ENCODE measurements around the gene CPZ. TPM values are rescaled to one million over a fixed set of nuclear protein-coding genes. Genes with fewer than 3 reads are reported as not detected.

The CPZ gene
- total RNA-seq (under 1 TPM; 0.14 to 0.86 (median 0.23) TPM), polyA plus RNA-seq (under 1 TPM; 0.09 to 0.84 TPM)

GRCh38 chr4:8592366-8593263 is at the start of gene CPZ:
CPZ (plus strand) TSS chr4:8592765; CDS start chr4:8592834, 69 bp downstream.
- Histone ChIP-seq H3K27ac (no peak within 1 kb of the TSS), H3K36me3 (no peaks in the 10 kb centered on the region), H3K9me3 (no peaks in the 10 kb centered on the region), H3K27me3 (peaks cover 0 to 17% (median 0%) of the 10 kb centered on the region in 4 donors), H3K4me1 (no peaks in the 10 kb centered on the region), H3K4me3 (peak within 1 kb of the TSS in 1 of 4 donors; percentile 10)
- 3 to 4% methylated on average over 33 to 58 of the region's 58 CpGs for WGBS, 2 donors
- TF ChIP-seq CTCF (IDR thresholded peaks at IDR 0.05): no peak
- FAIRE-seq: no peak
- peak in 1 of 6 donors; percentile 14 for DNase-seq
- peak in 2 of 4 donors; percentile 8 to 37 for ATAC-seq
- intact Hi-C loops (cut with DNase I): loop anchor here in 1 of 3 donors (10.0 kb wide), 1 partner anchor 118 kb away; no protein-coding TSS in a partner anchor

- Histone ChIP-seq H3K4me1 (peaks cover 0 to 9% (median 0%) of the 10 kb centered on the region in 3 donors), H3K27ac (no peak overlapping the region), H3K36me3 (no peaks in the 10 kb centered on the region), H3K27me3 (no peaks in the 10 kb centered on the region), H3K9me3 (no peaks in the 10 kb centered on the region), H3K4me3 (no peak overlapping the region)
- 84 to 91% methylated on average over 15 to 16 of the region's 16 CpGs for WGBS, 2 donors
- intact Hi-C loops (cut with DNase I): loop anchor here in 1 of 3 donors (5.0 kb wide), 1 partner anchor 76 kb away; no protein-coding TSS in a partner anchor
- FAIRE-seq (no peak), ATAC-seq (no peak), DNase-seq (peak in 1 of 6 donors; percentile 48)
- no peak for TF ChIP-seq CTCF (IDR thresholded peaks at IDR 0.05)
Measured at GRCh38 chr4:8542776-8543525, 49.6 kb upstream of the CPZ start.

DNA sequence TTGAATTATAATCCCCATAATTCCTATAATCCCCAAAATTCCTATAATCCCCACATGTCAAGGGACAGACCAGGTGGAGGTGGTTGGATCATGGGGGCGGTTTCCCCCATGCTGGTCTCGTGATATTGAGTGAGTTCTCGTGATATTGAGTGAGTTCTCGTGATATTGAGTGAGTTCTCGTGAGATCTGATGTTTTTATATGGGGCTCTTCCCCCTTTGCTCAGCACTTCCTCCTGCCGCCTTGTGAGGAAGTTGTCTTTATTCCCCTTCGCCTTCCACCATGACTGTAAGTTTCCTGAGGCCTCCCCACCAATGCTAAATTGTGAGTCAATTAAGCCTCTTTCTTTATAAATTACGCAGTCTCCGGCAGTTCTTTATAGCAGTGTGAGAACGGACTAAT is 48.9 kb upstream of the CPZ start:
- Histone ChIP-seq H3K4me3 (no peak overlapping the region), H3K36me3 (no peaks in the 10 kb centered on the region), H3K4me1 (peaks cover 0 to 3% (median 0%) of the 10 kb centered on the region in 3 donors), H3K27ac (no peak overlapping the region), H3K9me3 (no peaks in the 10 kb centered on the region), H3K27me3 (no peaks in the 10 kb centered on the region)
- FAIRE-seq (no peak), ATAC-seq (no peak), DNase-seq (no peak)
- TF ChIP-seq CTCF (IDR thresholded peaks at IDR 0.05): no peak
- WGBS, 2 donors: 87 to 93% methylated on average over 10 of the region's 10 CpGs
- intact Hi-C loops (cut with DNase I): loop anchor here in 1 of 3 donors (5.0 kb wide), 1 partner anchor 76 kb away; no protein-coding TSS in a partner anchor

DNA sequence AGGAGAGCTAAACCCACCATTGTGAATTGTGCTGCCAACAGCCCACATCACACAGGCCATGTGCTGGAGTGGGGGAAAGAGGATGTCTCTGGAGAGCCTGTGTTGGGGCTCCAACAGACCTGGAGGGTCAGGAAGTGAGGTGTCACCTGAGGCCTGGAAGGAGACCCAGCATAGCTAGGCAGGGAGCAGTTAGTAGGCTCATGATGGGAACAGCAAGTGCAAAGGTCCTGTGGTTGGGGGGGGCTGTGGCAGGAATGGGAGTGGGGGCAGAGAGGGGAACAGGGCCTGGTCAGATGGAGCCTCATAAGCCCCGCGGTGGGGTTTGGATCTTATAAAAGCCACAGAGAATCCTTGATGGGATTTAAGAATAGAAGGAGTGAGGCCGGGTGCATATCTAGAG is 48.3 kb upstream of the CPZ start:
- TF ChIP-seq CTCF (IDR thresholded peaks at IDR 0.05): no peak
- Histone ChIP-seq H3K27ac (no peak overlapping the region), H3K4me1 (no peaks in the 10 kb centered on the region), H3K9me3 (no peaks in the 10 kb centered on the region), H3K4me3 (no peak overlapping the region), H3K36me3 (no peaks in the 10 kb centered on the region), H3K27me3 (no peaks in the 10 kb centered on the region)
- WGBS, 2 donors: 90 to 93% methylated on average over 3 of the region's 3 CpGs
- DNase-seq (no peak), ATAC-seq (no peak), FAIRE-seq (no peak)
- intact Hi-C loops (cut with DNase I): loop anchor here in 1 of 3 donors (5.0 kb wide), 1 partner anchor 77 kb away; no protein-coding TSS in a partner anchor

All from pancreas (tissue), 10 donors.